ENCODE data around the gene ELFN2. TPM values are rescaled to one million over a fixed set of nuclear protein-coding genes. Genes with fewer than 3 reads are reported as not detected.

ELFN2 gene
- total RNA-seq, 1 donor from 2014 or later, result not detected

- ChIA-PET POLR2A (no interaction called here), CTCF (no interaction called here)
- intact Hi-C loops (cut with micrococcal nuclease), result no loop called here
These were observed 10.9 kb downstream of the ELFN2 start for GRCh38 chr22:37416389-37416788.

GRCh38 chr22:37415210-37415609 is 12.1 kb downstream of the ELFN2 start:
- ATAC-seq (ENCODE audit: low read depth) (no peak), DNase-seq (no peak)
- Mint-ChIP-seq H3K9me3 (no peaks in the 10 kb centered on the region), H3K4me3 (no peak overlapping the region), H3K4me1 (peaks cover 22% of the 10 kb centered on the region), H3K36me3 (ENCODE audit: low read depth) (no peaks in the 10 kb centered on the region), H3K27me3 (peaks cover 48% of the 10 kb centered on the region), H3K27ac (no peak overlapping the region)
- ChIA-PET CTCF (no interaction called here), POLR2A (no interaction called here)
- TF ChIP-seq, protein P1, sequence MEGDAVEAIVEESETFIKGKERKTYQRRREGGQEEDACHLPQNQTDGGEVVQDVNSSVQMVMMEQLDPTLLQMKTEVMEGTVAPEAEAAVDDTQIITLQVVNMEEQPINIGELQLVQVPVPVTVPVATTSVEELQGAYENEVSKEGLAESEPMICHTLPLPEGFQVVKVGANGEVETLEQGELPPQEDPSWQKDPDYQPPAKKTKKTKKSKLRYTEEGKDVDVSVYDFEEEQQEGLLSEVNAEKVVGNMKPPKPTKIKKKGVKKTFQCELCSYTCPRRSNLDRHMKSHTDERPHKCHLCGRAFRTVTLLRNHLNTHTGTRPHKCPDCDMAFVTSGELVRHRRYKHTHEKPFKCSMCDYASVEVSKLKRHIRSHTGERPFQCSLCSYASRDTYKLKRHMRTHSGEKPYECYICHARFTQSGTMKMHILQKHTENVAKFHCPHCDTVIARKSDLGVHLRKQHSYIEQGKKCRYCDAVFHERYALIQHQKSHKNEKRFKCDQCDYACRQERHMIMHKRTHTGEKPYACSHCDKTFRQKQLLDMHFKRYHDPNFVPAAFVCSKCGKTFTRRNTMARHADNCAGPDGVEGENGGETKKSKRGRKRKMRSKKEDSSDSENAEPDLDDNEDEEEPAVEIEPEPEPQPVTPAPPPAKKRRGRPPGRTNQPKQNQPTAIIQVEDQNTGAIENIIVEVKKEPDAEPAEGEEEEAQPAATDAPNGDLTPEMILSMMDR (IDR thresholded peaks at IDR 0.05), result no peak
- intact Hi-C loops (cut with micrococcal nuclease), result no loop called here

More at GRCh38 chr22:37416389-37416788, 10.9 kb downstream of the ELFN2 start:
- TF ChIP-seq, protein P1 (IDR thresholded peaks at IDR 0.05), result no peak
- ATAC-seq (ENCODE audit: low read depth), result no peak
- H3K27me3 Mint-ChIP-seq, result peaks cover 59% of the 10 kb centered on the region
- no peaks in the 10 kb centered on the region for H3K9me3 Mint-ChIP-seq
- DNase-seq, result no peak
- no peak overlapping the region for H3K27ac Mint-ChIP-seq
- no peak overlapping the region for H3K4me3 Mint-ChIP-seq
- H3K36me3 Mint-ChIP-seq (ENCODE audit: low read depth), result no peaks in the 10 kb centered on the region
- peaks cover 27% of the 10 kb centered on the region for H3K4me1 Mint-ChIP-seq

GRCh38 chr22:37414288-37414687 is 13.0 kb downstream of the ELFN2 start:
- TF ChIP-seq, protein P1 (IDR thresholded peaks at IDR 0.05), result no peak
- DNase-seq (no peak), ATAC-seq (ENCODE audit: low read depth) (no peak)
- H3K4me3 Mint-ChIP-seq, result no peak overlapping the region
- intact Hi-C loops (cut with micrococcal nuclease), result no loop called here
- no peak overlapping the region for H3K27ac Mint-ChIP-seq
- POLR2A ChIA-PET, result no interaction called here
- H3K36me3 Mint-ChIP-seq (ENCODE audit: low read depth), result no peaks in the 10 kb centered on the region
- no peaks in the 10 kb centered on the region for H3K9me3 Mint-ChIP-seq
- peaks cover 25% of the 10 kb centered on the region for H3K4me1 Mint-ChIP-seq
- H3K27me3 Mint-ChIP-seq, result peaks cover 44% of the 10 kb centered on the region
- CTCF ChIA-PET, result no interaction called here

DNA sequence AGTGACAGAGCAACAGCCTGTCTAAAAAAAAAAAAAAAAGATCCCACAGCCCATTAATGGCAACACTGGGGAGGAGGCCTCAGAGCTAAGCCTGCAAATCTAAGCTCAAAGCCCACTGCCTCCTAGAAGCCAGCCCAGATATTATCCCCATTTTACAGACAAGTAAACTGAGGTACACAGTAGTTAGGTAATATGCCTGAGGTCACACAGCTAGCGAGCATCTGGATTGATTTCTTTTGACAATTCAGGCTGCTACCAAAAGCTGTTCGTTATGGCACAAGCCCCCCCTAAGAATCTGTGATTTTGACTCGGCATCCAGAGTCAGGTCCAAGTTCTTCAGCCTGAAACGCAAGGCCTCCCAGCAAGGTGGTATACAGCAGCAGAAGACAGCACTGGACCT is 13.7 kb downstream of the ELFN2 start:
- no peak overlapping the region for H3K4me3 Mint-ChIP-seq
- H3K27ac Mint-ChIP-seq, result no peak overlapping the region
- DNase-seq, result no peak
- H3K27me3 Mint-ChIP-seq, result peaks cover 37% of the 10 kb centered on the region
- peaks cover 23% of the 10 kb centered on the region for H3K4me1 Mint-ChIP-seq
- POLR2A ChIA-PET, result no interaction called here
- no peaks in the 10 kb centered on the region for H3K36me3 Mint-ChIP-seq (ENCODE audit: low read depth)
- TF ChIP-seq, protein P1 (IDR thresholded peaks at IDR 0.05), result no peak
- no peak for ATAC-seq (ENCODE audit: low read depth)
- intact Hi-C loops (cut with micrococcal nuclease), result no loop called here
- H3K9me3 Mint-ChIP-seq, result no peaks in the 10 kb centered on the region
- CTCF ChIA-PET, result no interaction called here

DNA sequence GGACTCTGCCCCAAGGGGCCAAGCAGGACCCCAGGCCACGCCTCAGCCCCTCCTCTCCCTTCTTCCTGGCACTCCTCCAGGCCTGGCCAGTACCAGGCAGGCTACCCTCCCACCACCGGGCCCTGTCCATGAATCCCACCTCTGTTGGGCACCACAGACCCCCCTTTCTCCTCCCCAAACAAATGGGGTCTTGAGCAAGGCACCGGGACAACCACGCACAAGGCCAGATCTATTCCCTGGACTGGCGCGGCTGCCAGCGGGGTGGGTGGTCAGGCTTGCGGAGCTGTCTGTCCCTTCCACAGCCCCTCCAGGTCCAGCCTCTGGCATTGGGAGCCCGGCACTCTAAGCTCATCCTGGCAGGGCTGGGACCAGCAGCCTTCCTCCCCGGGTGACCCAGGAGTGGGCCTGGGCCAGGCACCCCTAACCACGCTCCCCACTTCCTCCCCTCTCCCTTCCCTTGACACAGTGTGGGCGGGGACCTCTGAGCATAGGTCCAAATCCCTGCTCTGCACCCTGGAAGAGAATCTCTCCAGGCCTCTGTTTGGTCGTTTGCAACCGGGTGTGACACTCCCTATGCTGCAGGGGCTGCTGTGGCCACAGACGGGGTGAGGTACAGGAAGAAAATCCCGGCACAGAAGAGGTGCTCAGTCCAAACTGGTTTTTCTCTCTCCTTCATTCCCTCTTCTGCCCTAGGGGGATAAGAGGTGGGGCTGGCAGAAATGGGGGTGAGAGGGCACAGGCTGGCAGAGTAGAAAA is 14.6 kb downstream of the ELFN2 start:
- no peak for DNase-seq
- Mint-ChIP-seq H3K27ac (no peak overlapping the region), H3K4me1 (peaks cover 23% of the 10 kb centered on the region), H3K4me3 (no peak overlapping the region), H3K27me3 (peaks cover 30% of the 10 kb centered on the region), H3K9me3 (no peaks in the 10 kb centered on the region), H3K36me3 (ENCODE audit: low read depth) (no peaks in the 10 kb centered on the region)
- ChIA-PET CTCF (no interaction called here), POLR2A (no interaction called here)
- no peak for ATAC-seq (ENCODE audit: low read depth)
- TF ChIP-seq, protein P1 (IDR thresholded peaks at IDR 0.05), result no peak
- intact Hi-C loops (cut with micrococcal nuclease), result no loop called here
